ENCODE data around the gene SCAF11.

Gene SCAF11

DNA sequence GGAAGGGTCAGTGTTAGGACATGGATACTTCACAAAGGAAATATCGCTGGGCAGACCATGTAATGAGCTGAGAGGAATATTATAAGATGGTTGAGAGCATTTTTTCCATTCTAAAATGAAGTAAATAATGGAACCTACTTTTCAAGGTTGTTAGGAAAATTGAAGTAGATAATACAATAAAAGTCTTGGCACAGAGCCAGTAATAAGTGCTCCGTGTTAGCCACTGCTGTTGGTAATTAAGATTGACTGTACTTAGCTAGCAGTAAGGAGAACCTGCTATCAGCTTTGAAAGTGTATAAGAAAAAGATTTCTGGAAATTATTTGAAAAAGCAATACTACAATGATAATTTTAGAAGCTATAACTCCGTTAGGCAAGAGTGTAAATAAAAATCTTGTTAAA is 77.6 kb downstream of the SCAF11 start:
- Histone ChIP-seq H3K4me2 (ENCODE audit: low read depth, low read length, poor library complexity, severe bottlenecking) (no peak overlapping the region), H3K27ac (ENCODE audit: low read depth, low read length) (no peak overlapping the region), H3K9me3 (ENCODE audit: insufficient read depth, low read length) (no peaks in the 10 kb centered on the region), H3K79me2 (ENCODE audit: insufficient read depth, low read length) (no peaks in the 10 kb centered on the region), H4K20me1 (ENCODE audit: low read depth, low read length) (no peaks in the 10 kb centered on the region), H3K36me3 (ENCODE audit: low read length) (no peaks in the 10 kb centered on the region; the same call in 1 of the 2 replicates), H3K4me3 (ENCODE audit: insufficient read depth, low read length, poor library complexity, severe bottlenecking) (no peak overlapping the region), H3F3A (ENCODE audit: insufficient read depth) (peaks cover 5% of the 10 kb centered on the region; the same call in 1 of the 2 replicates), H2AFZ (ENCODE audit: low read depth, low read length, severe bottlenecking) (no peak overlapping the region), H3K9me2 (replicated peaks; ENCODE audit: insufficient read depth, low read length) (no peaks in the 10 kb centered on the region), H3K9ac (ENCODE audit: low read length) (no peak overlapping the region), H3K27me3 (ENCODE audit: low read length) (no peaks in the 10 kb centered on the region)
- TF ChIP-seq, protein P1, sequence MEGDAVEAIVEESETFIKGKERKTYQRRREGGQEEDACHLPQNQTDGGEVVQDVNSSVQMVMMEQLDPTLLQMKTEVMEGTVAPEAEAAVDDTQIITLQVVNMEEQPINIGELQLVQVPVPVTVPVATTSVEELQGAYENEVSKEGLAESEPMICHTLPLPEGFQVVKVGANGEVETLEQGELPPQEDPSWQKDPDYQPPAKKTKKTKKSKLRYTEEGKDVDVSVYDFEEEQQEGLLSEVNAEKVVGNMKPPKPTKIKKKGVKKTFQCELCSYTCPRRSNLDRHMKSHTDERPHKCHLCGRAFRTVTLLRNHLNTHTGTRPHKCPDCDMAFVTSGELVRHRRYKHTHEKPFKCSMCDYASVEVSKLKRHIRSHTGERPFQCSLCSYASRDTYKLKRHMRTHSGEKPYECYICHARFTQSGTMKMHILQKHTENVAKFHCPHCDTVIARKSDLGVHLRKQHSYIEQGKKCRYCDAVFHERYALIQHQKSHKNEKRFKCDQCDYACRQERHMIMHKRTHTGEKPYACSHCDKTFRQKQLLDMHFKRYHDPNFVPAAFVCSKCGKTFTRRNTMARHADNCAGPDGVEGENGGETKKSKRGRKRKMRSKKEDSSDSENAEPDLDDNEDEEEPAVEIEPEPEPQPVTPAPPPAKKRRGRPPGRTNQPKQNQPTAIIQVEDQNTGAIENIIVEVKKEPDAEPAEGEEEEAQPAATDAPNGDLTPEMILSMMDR (IDR thresholded peaks at IDR 0.05; ENCODE audit: insufficient read depth, low read length, poor library complexity, severe bottlenecking): no peak
- TF ChIP-seq EZH2phosphoT487 (conservative IDR thresholded peaks at IDR 0.05; ENCODE audit: low read length): no peak

DNA sequence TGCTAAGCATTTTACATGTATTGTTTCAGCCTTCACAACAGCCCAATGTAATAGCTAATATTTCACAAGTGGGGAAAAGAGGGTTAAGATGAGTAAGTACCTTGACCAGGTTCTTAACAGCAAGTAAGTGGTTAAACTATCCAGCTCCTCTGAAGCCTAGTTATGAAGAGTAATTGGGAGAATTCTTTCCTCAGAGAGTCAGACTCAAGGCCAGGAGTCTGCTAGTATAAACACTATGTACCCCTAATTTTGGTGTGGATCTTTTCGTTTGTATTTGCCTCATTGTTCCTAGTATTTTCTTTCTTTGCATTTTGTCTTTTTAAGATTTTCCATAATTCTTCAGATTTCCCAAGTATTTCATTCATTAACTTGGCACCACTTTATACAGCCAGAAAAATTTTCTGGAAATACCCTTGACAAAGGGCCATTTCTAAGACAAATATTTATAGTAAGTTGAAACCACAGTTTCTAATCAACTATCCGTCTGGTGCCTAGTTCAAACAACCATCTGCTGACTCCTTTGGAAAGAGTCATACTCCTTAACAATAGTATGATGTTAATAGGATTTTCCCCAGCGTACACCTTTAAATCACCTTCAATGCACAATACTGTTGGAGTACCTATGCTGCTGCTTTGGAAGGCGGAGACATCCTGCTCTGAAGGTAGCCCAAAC is 81.2 kb downstream of the SCAF11 start:
- Histone ChIP-seq H4K20me1 (ENCODE audit: low read depth, low read length) (no peaks in the 10 kb centered on the region), H3K27me3 (ENCODE audit: low read length) (no peaks in the 10 kb centered on the region), H3K9ac (ENCODE audit: low read length) (no peak overlapping the region), H3K4me3 (ENCODE audit: insufficient read depth, low read length, poor library complexity, severe bottlenecking) (no peak overlapping the region), H3K4me2 (ENCODE audit: low read depth, low read length, poor library complexity, severe bottlenecking) (no peak overlapping the region), H3K27ac (ENCODE audit: low read depth, low read length) (no peak overlapping the region), H3K36me3 (ENCODE audit: low read length) (peaks cover 3% of the 10 kb centered on the region; the same call in 1 of the 2 replicates), H3K9me3 (ENCODE audit: insufficient read depth, low read length) (no peaks in the 10 kb centered on the region), H2AFZ (ENCODE audit: low read depth, low read length, severe bottlenecking) (no peak overlapping the region), H3K9me2 (replicated peaks; ENCODE audit: insufficient read depth, low read length) (no peaks in the 10 kb centered on the region), H3F3A (ENCODE audit: insufficient read depth) (no peaks in the 10 kb centered on the region; the same call in 1 of the 2 replicates), H3K79me2 (ENCODE audit: insufficient read depth, low read length) (no peaks in the 10 kb centered on the region)
- TF ChIP-seq, protein P1 (IDR thresholded peaks at IDR 0.05; ENCODE audit: insufficient read depth, low read length, poor library complexity, severe bottlenecking): no peak
- no peak for TF ChIP-seq EZH2phosphoT487 (conservative IDR thresholded peaks at IDR 0.05; ENCODE audit: low read length)

- Histone ChIP-seq H3K9ac (ENCODE audit: low read length) (no peak overlapping the region), H3K27ac (ENCODE audit: low read depth, low read length) (no peak overlapping the region), H2AFZ (ENCODE audit: low read depth, low read length, severe bottlenecking) (no peak overlapping the region), H4K20me1 (ENCODE audit: low read depth, low read length) (no peaks in the 10 kb centered on the region), H3K27me3 (ENCODE audit: low read length) (no peaks in the 10 kb centered on the region), H3K9me2 (replicated peaks; ENCODE audit: insufficient read depth, low read length) (no peaks in the 10 kb centered on the region), H3F3A (ENCODE audit: insufficient read depth) (no peaks in the 10 kb centered on the region; the same call in 1 of the 2 replicates), H3K4me3 (ENCODE audit: insufficient read depth, low read length, poor library complexity, severe bottlenecking) (no peak overlapping the region), H3K4me2 (ENCODE audit: low read depth, low read length, poor library complexity, severe bottlenecking) (no peak overlapping the region), H3K9me3 (ENCODE audit: insufficient read depth, low read length) (no peaks in the 10 kb centered on the region), H3K36me3 (ENCODE audit: low read length) (peaks cover 3% of the 10 kb centered on the region; the same call in 1 of the 2 replicates), H3K79me2 (ENCODE audit: insufficient read depth, low read length) (no peaks in the 10 kb centered on the region)
- TF ChIP-seq, protein P1 (IDR thresholded peaks at IDR 0.05; ENCODE audit: insufficient read depth, low read length, poor library complexity, severe bottlenecking): no peak
- no peak for TF ChIP-seq EZH2phosphoT487 (conservative IDR thresholded peaks at IDR 0.05; ENCODE audit: low read length)
Measured at GRCh38 chr12:45907955-45908354, 82.4 kb downstream of the SCAF11 start.

All from SU-DHL-6 (cell line).